Lower lobe of right lung (tissue), 2 donors: ENCODE results near the gene TMEM33. TPM values are rescaled to one million over a fixed set of nuclear protein-coding genes. Genes with fewer than 3 reads are reported as not detected.

Experiments
- ATAC-seq, 2 donors: fragments of 200-7000 bp; cut with Tn5 transposase; one replicate each; pipeline ENCODE4 v1.9.1; 2020 to 2022; ENCODE audit warnings: mild to moderate bottlenecking in 2 of 2, moderate library complexity in 2 of 2
- DNase-seq: peaks from one replicate; pipeline ENCODE4 v3.0.0-alpha.2; 2020
- H3K27ac ChIP-seq: fragments of 200-600 bp; one replicate; pipeline ENCODE4 v1.8.0; 2022
- H3K27me3 ChIP-seq: fragments of 200-600 bp; one replicate; pipeline ENCODE4 v1.8.0; 2022; ENCODE audit warnings: low read depth
- H3K36me3 ChIP-seq: fragments of 200-600 bp; one replicate; pipeline ENCODE4 v1.8.0; 2022; ENCODE audit warnings: mild to moderate bottlenecking
- H3K4me1 ChIP-seq: fragments of 200-600 bp; one replicate; pipeline ENCODE4 v1.8.0; 2022
- H3K4me3 ChIP-seq: fragments of 200-600 bp; one replicate; pipeline ENCODE4 v1.8.0; 2022; ENCODE audit warnings: mild to moderate bottlenecking
- H3K9me3 ChIP-seq: fragments of 200-600 bp; one replicate; pipeline ENCODE4 v1.8.0; 2022
- CTCF ChIP-seq: fragments of 200-600 bp; IDR thresholded peaks from one replicate; pipeline ENCODE4 v1.8.0; 2022; ENCODE audit warnings: antibody characterized with exemption, mild to moderate bottlenecking
- intact Hi-C: fragments of 100-400 bp; cut with DNase I; formaldehyde crosslinking; loops from one replicate; pipeline ENCODE4 v1.11.0; 2022
- total RNA-seq: library from RNA; stranded (reverse); fragmentation: NEBNext Ultra II Directional; extraction: Animal tissue kit (Norgen Biotek cat#: 25700); gene quantifications from one replicate; pipeline ENCODE4 v1.2.1, GENCODE V29; 2021
- donor health status: DM: no; HTN: yes; CAD: no; lungs with severe emphysema.

TMEM33 gene
- total RNA-seq, 1 donor from 2014 or later: 73.9 TPM

GRCh38 chr4:41940834-41941233, 5.6 kb downstream of the TMEM33 start:
- DNase-seq (no peak), ATAC-seq (no peak)
- Histone ChIP-seq H3K27ac (no peak overlapping the region), H3K4me1 (peaks cover 32% of the 10 kb centered on the region), H3K9me3 (no peaks in the 10 kb centered on the region), H3K4me3 (no peak overlapping the region), H3K27me3 (no peaks in the 10 kb centered on the region), H3K36me3 (peaks cover 66% of the 10 kb centered on the region)
- TF ChIP-seq CTCF: no peak
- intact Hi-C loops: no loop called here

GRCh38 chr4:41943506-41943905, 8.3 kb downstream of the TMEM33 start:
- no peaks in the 10 kb centered on the region for H3K9me3 ChIP-seq
- peaks cover 5% of the 10 kb centered on the region for H3K4me1 ChIP-seq
- ATAC-seq (no peak), DNase-seq (no peak)
- H3K36me3 ChIP-seq: peaks cover 83% of the 10 kb centered on the region
- H3K27me3 ChIP-seq: no peaks in the 10 kb centered on the region
- no peak for TF ChIP-seq CTCF
- no peak overlapping the region for H3K27ac ChIP-seq
- intact Hi-C loops: no loop called here
- H3K4me3 ChIP-seq: no peak overlapping the region

- H3K27ac ChIP-seq: no peak overlapping the region
- ATAC-seq (no peak), DNase-seq (no peak)
- no peaks in the 10 kb centered on the region for H3K9me3 ChIP-seq
- intact Hi-C loops: no loop called here
- no peak for TF ChIP-seq CTCF
- peaks cover 86% of the 10 kb centered on the region for H3K36me3 ChIP-seq
- H3K4me3 ChIP-seq: no peak overlapping the region
- no peaks in the 10 kb centered on the region for H3K4me1 ChIP-seq
- H3K27me3 ChIP-seq: no peaks in the 10 kb centered on the region
These were observed 8.9 kb downstream of the TMEM33 start for GRCh38 chr4:41944089-41944488.

- peaks cover 92% of the 10 kb centered on the region for H3K36me3 ChIP-seq
- intact Hi-C loops: no loop called here
- TF ChIP-seq CTCF: no peak
These were observed 14.3 kb downstream of the TMEM33 start for GRCh38 chr4:41949531-41949930.

GRCh38 chr4:41957634-41958033, 22.4 kb downstream of the TMEM33 start:
- DNase-seq (no peak), ATAC-seq (no peak)
- Histone ChIP-seq H3K4me3 (no peak overlapping the region), H3K9me3 (no peaks in the 10 kb centered on the region), H3K27ac (no peak overlapping the region), H3K4me1 (no peaks in the 10 kb centered on the region), H3K36me3 (peaks cover 33% of the 10 kb centered on the region), H3K27me3 (no peaks in the 10 kb centered on the region)
- peak; percentile 19 for TF ChIP-seq CTCF
- intact Hi-C loops: no loop called here

More at GRCh38 chr4:41949531-41949930, 14.3 kb downstream of the TMEM33 start:
- H3K27ac ChIP-seq: no peak overlapping the region
- no peaks in the 10 kb centered on the region for H3K9me3 ChIP-seq
- H3K4me3 ChIP-seq: no peak overlapping the region
- no peaks in the 10 kb centered on the region for H3K4me1 ChIP-seq
- DNase-seq (no peak), ATAC-seq (no peak)
- H3K27me3 ChIP-seq: no peaks in the 10 kb centered on the region

GRCh38 chr4:41963105-41963504, 27.9 kb downstream of the TMEM33 start:
- intact Hi-C loops: no loop called here
- Histone ChIP-seq H3K4me3 (no peak overlapping the region), H3K4me1 (no peaks in the 10 kb centered on the region), H3K27ac (no peak overlapping the region), H3K27me3 (no peaks in the 10 kb centered on the region), H3K9me3 (no peaks in the 10 kb centered on the region), H3K36me3 (no peaks in the 10 kb centered on the region)
- ATAC-seq (no peak), DNase-seq (no peak)
- peak; percentile 30 for TF ChIP-seq CTCF
